Keratinocyte (primary cell): ENCODE measurements around the gene ASB13.

Experiments
- EZH2 ChIP-seq: IDR thresholded peaks from one replicate; pipeline ENCODE4 v1.6.1; 2012; ENCODE audit warnings: inconsistent platforms, mild to moderate bottlenecking, low read length, moderate library complexity
- TF ChIP-seq, protein P1 (sequence below), 3 experiments: IDR thresholded peaks in 1 of 3; conservative IDR thresholded peaks in 1 of 3; optimal IDR thresholded peaks in 1 of 3; 2 replicates in 2 of 3; 3 replicates in 1 of 3; pipeline versions ENCODE3 to v1.5.1; 2011; ENCODE audit warnings: low read length in 3 of 3, mild to moderate bottlenecking in 3 of 3, moderate library complexity in 2 of 3, control low read depth in 1 of 3, inconsistent platforms in 1 of 3; ENCODE audit not compliant: insufficient read depth in 2 of 3; ENCODE audit errors: extremely low read depth in 1 of 3

- no peak for TF ChIP-seq EZH2
- TF ChIP-seq, protein P1, sequence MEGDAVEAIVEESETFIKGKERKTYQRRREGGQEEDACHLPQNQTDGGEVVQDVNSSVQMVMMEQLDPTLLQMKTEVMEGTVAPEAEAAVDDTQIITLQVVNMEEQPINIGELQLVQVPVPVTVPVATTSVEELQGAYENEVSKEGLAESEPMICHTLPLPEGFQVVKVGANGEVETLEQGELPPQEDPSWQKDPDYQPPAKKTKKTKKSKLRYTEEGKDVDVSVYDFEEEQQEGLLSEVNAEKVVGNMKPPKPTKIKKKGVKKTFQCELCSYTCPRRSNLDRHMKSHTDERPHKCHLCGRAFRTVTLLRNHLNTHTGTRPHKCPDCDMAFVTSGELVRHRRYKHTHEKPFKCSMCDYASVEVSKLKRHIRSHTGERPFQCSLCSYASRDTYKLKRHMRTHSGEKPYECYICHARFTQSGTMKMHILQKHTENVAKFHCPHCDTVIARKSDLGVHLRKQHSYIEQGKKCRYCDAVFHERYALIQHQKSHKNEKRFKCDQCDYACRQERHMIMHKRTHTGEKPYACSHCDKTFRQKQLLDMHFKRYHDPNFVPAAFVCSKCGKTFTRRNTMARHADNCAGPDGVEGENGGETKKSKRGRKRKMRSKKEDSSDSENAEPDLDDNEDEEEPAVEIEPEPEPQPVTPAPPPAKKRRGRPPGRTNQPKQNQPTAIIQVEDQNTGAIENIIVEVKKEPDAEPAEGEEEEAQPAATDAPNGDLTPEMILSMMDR (optimal IDR thresholded peaks at IDR 0.05 in 1 of 3, IDR thresholded peaks at IDR 0.05 in 1 of 3, conservative IDR thresholded peaks at IDR 0.05 in 1 of 3; ENCODE audit: extremely low read depth in 1 of 3, insufficient read depth in 2 of 3, low read length in 3 of 3), result no peak
Observed at GRCh38 chr10:5665373-5666007, 905 bp downstream of the ASB13 start.
